IPS-18c (cell line): Measurements from ENCODE around the gene CEP128.
"Not testable (repeated sequence)": the region's sequence is repeated elsewhere in the genome, so short reads cannot be mapped to it uniquely, and the experiment has no call there.

ENCODE experiments used
- H3K4me3 ChIP-seq: 2 replicates; pipeline ENCODE4 v1.7.0; 2013; ENCODE audit warnings: low read depth, mild to moderate bottlenecking, low read length, moderate library complexity; ENCODE audit not compliant: insufficient read depth
- H3K9me3 ChIP-seq: one replicate; pipeline ENCODE4 v1.6.1; 2013; ENCODE audit warnings: mild to moderate bottlenecking, low read length, moderate library complexity; ENCODE audit not compliant: control insufficient read depth, insufficient read depth

Gene CEP128

GRCh38 chr14:80926397-80927082 is 15.0 kb downstream of the CEP128 start:
- no peak overlapping the region for H3K4me3 ChIP-seq
- peaks cover 4% of the 10 kb centered on the region for H3K9me3 ChIP-seq

DNA sequence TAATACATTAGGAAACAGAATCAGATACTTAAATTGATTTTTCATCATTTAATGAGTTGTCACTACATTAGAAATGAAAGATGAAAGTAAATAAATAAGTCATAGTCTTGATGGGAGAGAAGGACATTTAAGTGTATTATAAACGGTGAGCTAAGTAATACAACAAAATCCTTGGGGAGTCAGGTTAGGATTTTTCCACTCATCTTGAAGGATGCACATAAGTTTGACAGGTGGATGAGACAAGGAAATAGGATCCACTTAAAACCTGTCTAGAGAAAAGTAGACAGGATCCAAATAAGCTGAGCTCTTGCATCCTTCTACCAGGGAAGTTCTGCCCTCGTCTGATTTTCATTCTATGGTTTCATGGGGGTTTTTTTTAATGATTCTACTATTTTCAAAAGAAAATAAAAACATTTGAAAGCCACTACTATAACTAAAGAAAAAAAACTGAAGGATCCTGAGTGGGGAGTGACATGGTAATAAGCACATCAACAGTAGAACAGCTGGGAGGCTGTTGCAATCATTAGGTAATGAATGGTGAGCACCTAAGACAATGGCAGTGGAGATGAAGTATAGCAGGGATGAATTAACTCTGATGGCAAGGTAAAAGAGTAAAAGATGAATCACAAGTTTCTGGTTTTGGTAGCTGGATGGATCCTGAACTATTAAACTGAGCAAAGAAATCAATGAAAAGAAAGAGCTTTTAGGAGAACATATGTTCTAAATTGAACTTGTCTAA is 17.0 kb downstream of the CEP128 start:
- Histone ChIP-seq H3K9me3 (peaks cover 2% of the 10 kb centered on the region), H3K4me3 (no peak overlapping the region)

- Histone ChIP-seq H3K4me3 (no peak overlapping the region), H3K9me3 (peaks cover 2% of the 10 kb centered on the region)
Measured at GRCh38 chr14:80923368-80923767, 18.2 kb downstream of the CEP128 start.

- Histone ChIP-seq H3K4me3 (no peak overlapping the region), H3K9me3 (no peaks in the 10 kb centered on the region)
Measured at GRCh38 chr14:80919622-80920021, 21.9 kb downstream of the CEP128 start.

DNA sequence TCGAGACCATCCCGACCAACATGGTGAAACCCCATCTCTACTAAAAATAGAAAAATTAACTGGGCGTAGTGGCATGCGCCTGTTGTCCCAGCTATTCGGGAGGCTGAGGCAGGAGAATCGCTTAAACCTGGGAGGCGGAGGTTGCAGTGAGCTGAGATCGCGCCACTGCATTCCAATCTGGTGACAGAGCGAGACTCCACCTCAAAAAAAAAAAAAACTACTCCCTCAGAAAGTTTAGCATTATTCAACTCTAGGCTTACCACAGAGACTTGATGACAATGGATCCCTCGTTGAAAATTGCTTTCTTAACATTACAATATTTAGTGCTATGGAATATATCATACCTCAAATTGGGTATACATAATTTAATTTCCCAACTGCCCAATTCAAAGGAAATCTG is 29.5 kb downstream of the CEP128 start:
- not testable (repeated sequence) for H3K9me3 ChIP-seq, H3K4me3 ChIP-seq

DNA sequence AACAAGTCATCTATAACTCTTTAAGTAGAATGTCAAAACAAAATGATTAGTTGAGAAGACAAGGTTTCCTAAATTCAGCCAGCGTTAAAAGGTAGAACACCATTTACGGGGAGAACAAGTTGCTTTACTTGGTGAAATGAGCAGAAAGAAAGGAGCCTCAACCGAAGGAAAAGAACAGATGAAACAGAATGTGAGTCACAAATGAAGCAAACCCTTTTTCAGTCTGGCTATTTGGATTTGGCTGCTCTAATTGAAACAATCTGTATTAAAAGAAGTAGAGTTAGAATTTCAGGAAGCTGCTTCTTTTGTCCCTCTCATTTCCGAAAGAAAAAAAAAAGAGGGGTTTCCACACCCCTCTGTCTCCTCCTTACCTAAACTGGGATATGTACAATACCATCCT is 34.6 kb downstream of the CEP128 start:
- no peak overlapping the region for H3K4me3 ChIP-seq

DNA sequence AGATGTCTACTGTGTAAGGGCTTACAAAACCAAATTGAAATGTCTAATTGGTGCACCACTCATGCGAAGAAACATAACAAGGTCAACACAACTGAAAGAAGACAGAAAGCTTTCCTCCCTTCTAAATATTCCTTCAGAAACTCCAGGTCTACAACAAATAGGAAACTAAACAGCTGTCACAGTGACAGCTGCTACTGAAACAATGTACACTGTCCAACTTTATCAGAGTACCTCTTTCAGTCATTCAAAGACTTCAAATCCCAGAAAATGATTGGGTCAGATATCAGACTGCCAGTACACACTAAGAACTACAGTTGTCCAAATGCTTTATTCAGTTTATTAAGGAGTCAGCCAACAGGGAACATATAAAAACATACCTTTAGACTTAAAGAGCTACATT is 35.2 kb downstream of the CEP128 start:
- H3K4me3 ChIP-seq = no peak overlapping the region
- H3K9me3 ChIP-seq = no peaks in the 10 kb centered on the region

More for the DNA sequence above, 34.6 kb downstream of the CEP128 start:
- no peaks in the 10 kb centered on the region for H3K9me3 ChIP-seq

- H3K4me3 ChIP-seq = no peak overlapping the region
- H3K9me3 ChIP-seq = no peaks in the 10 kb centered on the region
Measured at GRCh38 chr14:80902608-80903007, 38.9 kb downstream of the CEP128 start.

- H3K4me3 ChIP-seq = no peak overlapping the region
- no peaks in the 10 kb centered on the region for H3K9me3 ChIP-seq
Measured at GRCh38 chr14:80901822-80902221, 39.7 kb downstream of the CEP128 start.

GRCh38 chr14:80901260-80901659 is 40.3 kb downstream of the CEP128 start:
- H3K9me3 ChIP-seq = no peaks in the 10 kb centered on the region
- H3K4me3 ChIP-seq = no peak overlapping the region

GRCh38 chr14:80872645-80873044 is 68.9 kb downstream of the CEP128 start:
- Histone ChIP-seq H3K9me3 (peaks cover 2% of the 10 kb centered on the region), H3K4me3 (no peak overlapping the region)

- Histone ChIP-seq H3K4me3 (no peak overlapping the region), H3K9me3 (no peaks in the 10 kb centered on the region)
Measured at GRCh38 chr14:80868260-80868659, 73.3 kb downstream of the CEP128 start.

- no peak overlapping the region for H3K4me3 ChIP-seq
- H3K9me3 ChIP-seq = no peaks in the 10 kb centered on the region
Measured at GRCh38 chr14:80867798-80868197, 73.7 kb downstream of the CEP128 start.

DNA sequence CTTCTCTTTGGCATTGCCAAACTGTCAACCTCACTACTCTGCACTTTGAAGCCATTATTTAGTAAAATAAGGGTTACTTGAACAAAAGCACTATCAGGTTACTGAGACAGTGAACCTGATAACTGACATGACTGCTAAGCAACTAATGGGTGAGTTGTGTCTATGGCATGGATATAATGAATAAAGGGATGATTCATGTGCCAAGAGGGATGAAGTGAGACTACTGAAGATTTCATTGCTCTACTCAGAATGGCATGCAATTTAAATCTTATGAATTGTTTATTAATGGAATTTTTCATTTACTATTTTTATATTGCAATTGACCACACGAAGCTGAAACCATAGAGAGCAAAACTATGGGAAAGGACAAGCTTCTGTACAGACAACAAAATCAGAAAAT is 74.4 kb downstream of the CEP128 start:
- H3K9me3 ChIP-seq = no peaks in the 10 kb centered on the region
- H3K4me3 ChIP-seq = no peak overlapping the region

GRCh38 chr14:80865565-80865964 is 76.0 kb downstream of the CEP128 start:
- no peaks in the 10 kb centered on the region for H3K9me3 ChIP-seq
- no peak overlapping the region for H3K4me3 ChIP-seq

DNA sequence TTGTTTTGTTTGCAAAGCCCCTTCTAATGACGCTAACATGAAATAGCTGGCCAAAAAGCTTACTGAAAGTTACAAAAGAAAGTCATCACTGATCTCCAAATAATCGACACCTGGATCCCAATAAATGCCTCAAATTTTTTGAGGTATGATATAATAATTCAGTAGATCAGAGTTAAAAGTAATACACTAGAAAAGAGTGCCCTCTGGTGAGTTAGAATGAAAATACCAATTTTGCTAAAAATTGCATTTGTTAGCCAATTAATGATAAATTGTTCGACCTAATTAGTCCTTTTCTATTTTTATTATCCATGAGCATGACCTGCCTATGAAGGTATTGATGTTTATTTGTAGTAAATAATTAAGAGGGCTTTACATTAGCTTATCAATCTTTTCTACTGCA is 78.6 kb downstream of the CEP128 start:
- no peak overlapping the region for H3K4me3 ChIP-seq
- no peaks in the 10 kb centered on the region for H3K9me3 ChIP-seq

DNA sequence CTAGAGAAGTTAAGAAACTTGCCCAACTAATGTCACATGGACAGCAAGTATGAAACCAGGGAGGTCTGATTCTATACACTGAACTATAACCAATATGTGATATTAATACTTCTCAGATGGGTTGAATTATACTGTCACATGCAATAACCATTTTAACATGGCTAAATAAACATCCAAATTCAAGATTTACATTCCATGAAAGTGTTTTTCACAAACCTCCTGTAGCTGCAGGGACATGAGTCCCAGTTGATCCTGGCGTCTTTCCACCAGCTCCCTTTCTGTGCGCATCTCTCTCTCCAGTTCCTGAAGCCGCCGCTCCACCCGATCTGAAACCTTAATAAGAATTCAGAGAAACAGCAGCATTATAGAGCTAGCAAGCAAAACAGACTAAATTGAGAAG is 79.0 kb downstream of the CEP128 start:
- no peaks in the 10 kb centered on the region for H3K9me3 ChIP-seq
- H3K4me3 ChIP-seq = no peak overlapping the region

DNA sequence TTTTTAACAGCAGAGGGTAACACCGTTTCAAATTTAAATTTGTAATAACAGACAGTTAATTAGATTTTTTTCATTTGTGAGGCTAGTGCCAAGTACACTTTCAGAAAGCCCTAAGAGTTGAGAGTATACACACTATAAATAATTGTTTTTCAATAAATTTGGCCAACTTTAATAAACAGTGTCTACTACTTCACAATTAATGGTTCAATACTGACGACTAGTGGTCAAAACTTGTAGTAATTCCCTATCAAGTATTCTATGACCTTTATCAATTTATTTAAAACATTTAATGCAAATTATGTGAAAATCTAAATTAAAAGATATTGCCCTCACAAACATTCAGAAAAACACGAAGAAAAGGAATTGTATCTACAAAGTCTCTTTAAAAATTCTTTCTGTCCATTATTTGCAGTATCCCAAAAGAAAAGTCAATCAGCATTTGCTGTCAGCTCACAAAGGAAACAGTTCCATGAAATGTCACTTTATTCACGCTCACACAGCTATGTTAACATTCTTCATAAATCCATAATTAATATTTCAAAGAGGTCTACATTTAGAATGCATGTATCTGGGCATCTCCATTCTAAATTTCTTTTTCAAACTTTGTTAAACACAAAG is 91.2 kb downstream of the CEP128 start:
- Histone ChIP-seq H3K9me3 (no peaks in the 10 kb centered on the region), H3K4me3 (no peak overlapping the region)
